ENCODE data around the gene AREL1.

Gene AREL1

DNA sequence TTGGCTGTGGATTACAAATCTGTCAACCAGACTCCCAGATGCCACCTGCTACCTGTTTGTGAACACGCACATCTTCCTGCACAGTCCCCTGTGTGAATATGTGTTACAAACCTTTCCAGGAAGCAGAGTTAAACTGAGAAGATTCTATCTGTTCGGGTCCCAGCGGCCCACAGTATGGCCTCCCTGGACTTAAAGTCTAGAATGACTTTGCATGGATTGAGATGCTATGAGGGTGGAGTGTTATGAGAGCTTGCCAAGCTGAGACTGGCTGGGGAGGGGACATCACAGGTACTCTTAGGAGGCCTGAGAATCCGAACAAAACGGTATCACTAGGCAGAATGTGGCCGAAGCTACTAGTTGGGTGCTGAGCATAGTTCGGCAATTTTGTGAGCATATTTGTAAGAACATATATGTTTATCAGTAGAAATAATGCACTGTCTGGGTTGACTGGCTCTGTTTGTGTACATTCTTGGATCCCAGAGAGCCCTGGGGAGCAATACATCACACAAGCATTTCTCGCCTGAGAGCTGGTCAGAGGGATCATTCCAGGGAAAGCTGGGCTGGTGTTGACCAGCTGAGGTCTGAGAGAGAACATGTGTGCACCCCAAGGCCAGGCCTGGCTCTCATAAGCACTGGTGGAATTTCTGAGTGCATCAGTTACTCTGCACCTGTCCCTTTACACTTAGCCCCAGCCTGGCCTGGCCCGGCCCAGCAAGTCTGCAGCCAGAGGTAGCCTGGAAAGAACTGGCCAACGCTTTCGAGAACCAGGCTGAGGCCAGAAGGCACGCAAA, 71.1 kb downstream of the AREL1 start:
- ATAC-seq (ENCODE audit: low read depth), result no peak
- TF ChIP-seq, protein P1, sequence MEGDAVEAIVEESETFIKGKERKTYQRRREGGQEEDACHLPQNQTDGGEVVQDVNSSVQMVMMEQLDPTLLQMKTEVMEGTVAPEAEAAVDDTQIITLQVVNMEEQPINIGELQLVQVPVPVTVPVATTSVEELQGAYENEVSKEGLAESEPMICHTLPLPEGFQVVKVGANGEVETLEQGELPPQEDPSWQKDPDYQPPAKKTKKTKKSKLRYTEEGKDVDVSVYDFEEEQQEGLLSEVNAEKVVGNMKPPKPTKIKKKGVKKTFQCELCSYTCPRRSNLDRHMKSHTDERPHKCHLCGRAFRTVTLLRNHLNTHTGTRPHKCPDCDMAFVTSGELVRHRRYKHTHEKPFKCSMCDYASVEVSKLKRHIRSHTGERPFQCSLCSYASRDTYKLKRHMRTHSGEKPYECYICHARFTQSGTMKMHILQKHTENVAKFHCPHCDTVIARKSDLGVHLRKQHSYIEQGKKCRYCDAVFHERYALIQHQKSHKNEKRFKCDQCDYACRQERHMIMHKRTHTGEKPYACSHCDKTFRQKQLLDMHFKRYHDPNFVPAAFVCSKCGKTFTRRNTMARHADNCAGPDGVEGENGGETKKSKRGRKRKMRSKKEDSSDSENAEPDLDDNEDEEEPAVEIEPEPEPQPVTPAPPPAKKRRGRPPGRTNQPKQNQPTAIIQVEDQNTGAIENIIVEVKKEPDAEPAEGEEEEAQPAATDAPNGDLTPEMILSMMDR (IDR thresholded peaks at IDR 0.05; ENCODE audit: poor library complexity, severe bottlenecking), result no peak
- no peak for DNase-seq (ENCODE audit: low spot score)

GRCh38 chr14:74638966-74639365, 73.9 kb downstream of the AREL1 start:
- TF ChIP-seq, protein P1 (IDR thresholded peaks at IDR 0.05; ENCODE audit: poor library complexity, severe bottlenecking), result no peak
- ATAC-seq (ENCODE audit: low read depth) (no peak), DNase-seq (ENCODE audit: low spot score) (no peak)
- Histone ChIP-seq H3K27me3 (ENCODE audit: insufficient read depth, poor library complexity, severe bottlenecking) (no peaks in the 10 kb centered on the region), H3K4me1 (ENCODE audit: insufficient read depth, poor library complexity, severe bottlenecking) (peaks cover 9% of the 10 kb centered on the region), H3K27ac (ENCODE audit: poor library complexity, severe bottlenecking) (no peak overlapping the region), H3K4me3 (ENCODE audit: severe bottlenecking) (no peak overlapping the region), H3K9me3 (ENCODE audit: severe bottlenecking) (no peaks in the 10 kb centered on the region), H3K36me3 (ENCODE audit: low read depth) (no peaks in the 10 kb centered on the region)

More for the DNA sequence above, 71.1 kb downstream of the AREL1 start:
- Histone ChIP-seq H3K27ac (ENCODE audit: poor library complexity, severe bottlenecking) (no peak overlapping the region), H3K27me3 (ENCODE audit: insufficient read depth, poor library complexity, severe bottlenecking) (no peaks in the 10 kb centered on the region), H3K36me3 (ENCODE audit: low read depth) (no peaks in the 10 kb centered on the region), H3K9me3 (ENCODE audit: severe bottlenecking) (no peaks in the 10 kb centered on the region), H3K4me1 (ENCODE audit: insufficient read depth, poor library complexity, severe bottlenecking) (peaks cover under 1% of the 10 kb centered on the region), H3K4me3 (ENCODE audit: severe bottlenecking) (no peak overlapping the region)

- ATAC-seq (ENCODE audit: low read depth), result no peak
- Histone ChIP-seq H3K4me3 (ENCODE audit: severe bottlenecking) (no peak overlapping the region), H3K27ac (ENCODE audit: poor library complexity, severe bottlenecking) (no peak overlapping the region), H3K4me1 (ENCODE audit: insufficient read depth, poor library complexity, severe bottlenecking) (peaks cover 9% of the 10 kb centered on the region), H3K9me3 (ENCODE audit: severe bottlenecking) (no peaks in the 10 kb centered on the region), H3K36me3 (ENCODE audit: low read depth) (no peaks in the 10 kb centered on the region), H3K27me3 (ENCODE audit: insufficient read depth, poor library complexity, severe bottlenecking) (no peaks in the 10 kb centered on the region)
- TF ChIP-seq, protein P1 (IDR thresholded peaks at IDR 0.05; ENCODE audit: poor library complexity, severe bottlenecking), result no peak
- no peak for DNase-seq (ENCODE audit: low spot score)
These were observed 74.8 kb downstream of the AREL1 start for GRCh38 chr14:74638066-74638465.

DNA sequence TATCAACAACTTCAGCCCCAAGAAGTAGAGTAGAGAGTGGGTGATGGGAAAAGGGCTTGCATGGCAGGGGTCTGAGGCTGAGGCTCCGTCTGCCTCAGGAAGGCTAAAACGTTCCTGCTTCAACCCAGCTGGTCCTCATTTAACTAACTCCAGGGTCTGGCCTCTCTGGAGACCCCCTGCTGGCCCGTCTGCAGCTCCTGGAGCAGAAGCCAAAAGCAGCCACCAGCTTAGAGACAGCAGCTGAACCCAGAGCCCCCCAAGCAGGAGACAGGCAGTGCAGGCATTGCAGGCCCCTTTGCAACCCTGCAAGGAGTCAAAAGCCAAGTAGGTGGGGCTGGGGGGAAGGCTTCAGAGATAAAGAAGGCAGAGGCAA, 75.7 kb downstream of the AREL1 start:
- Histone ChIP-seq H3K27me3 (ENCODE audit: insufficient read depth, poor library complexity, severe bottlenecking) (no peaks in the 10 kb centered on the region), H3K4me1 (ENCODE audit: insufficient read depth, poor library complexity, severe bottlenecking) (peaks cover 9% of the 10 kb centered on the region), H3K27ac (ENCODE audit: poor library complexity, severe bottlenecking) (no peak overlapping the region), H3K9me3 (ENCODE audit: severe bottlenecking) (no peaks in the 10 kb centered on the region), H3K36me3 (ENCODE audit: low read depth) (no peaks in the 10 kb centered on the region), H3K4me3 (ENCODE audit: severe bottlenecking) (no peak overlapping the region)
- no peak for ATAC-seq (ENCODE audit: low read depth)
- DNase-seq (ENCODE audit: low spot score), result no peak
- TF ChIP-seq, protein P1 (IDR thresholded peaks at IDR 0.05; ENCODE audit: poor library complexity, severe bottlenecking), result no peak
